ENCODE results near the gene ATG2A.

Gene ATG2A

DNA sequence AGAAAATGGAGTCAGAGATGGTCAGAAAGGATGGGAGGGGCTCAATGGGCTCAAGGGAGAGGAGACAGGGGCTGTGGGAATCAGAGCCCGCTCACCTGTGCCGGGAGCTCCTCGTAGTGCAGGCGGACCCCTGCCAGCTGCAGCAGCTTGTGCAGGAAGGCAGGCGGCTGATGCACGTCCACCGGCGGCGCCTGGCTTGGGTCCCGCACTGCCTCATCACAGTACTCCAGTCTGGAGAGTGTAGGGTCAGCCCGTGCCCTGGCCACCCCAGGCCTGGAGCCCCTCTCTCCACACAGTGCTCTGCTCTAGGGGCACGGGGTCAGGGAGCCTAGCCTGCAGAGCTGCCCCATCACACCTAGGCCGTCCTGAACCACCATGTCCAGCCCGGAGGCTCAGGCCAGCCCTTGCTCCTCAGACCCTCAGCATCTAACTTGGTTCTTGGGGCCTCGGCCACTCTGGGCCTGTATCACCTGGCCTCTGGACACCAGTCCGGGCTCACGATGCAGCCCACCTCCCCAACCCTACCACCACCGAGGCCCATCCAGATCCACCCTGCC lies 3.8 kb downstream of the ATG2A start:
- TF ChIP-seq, protein P1, sequence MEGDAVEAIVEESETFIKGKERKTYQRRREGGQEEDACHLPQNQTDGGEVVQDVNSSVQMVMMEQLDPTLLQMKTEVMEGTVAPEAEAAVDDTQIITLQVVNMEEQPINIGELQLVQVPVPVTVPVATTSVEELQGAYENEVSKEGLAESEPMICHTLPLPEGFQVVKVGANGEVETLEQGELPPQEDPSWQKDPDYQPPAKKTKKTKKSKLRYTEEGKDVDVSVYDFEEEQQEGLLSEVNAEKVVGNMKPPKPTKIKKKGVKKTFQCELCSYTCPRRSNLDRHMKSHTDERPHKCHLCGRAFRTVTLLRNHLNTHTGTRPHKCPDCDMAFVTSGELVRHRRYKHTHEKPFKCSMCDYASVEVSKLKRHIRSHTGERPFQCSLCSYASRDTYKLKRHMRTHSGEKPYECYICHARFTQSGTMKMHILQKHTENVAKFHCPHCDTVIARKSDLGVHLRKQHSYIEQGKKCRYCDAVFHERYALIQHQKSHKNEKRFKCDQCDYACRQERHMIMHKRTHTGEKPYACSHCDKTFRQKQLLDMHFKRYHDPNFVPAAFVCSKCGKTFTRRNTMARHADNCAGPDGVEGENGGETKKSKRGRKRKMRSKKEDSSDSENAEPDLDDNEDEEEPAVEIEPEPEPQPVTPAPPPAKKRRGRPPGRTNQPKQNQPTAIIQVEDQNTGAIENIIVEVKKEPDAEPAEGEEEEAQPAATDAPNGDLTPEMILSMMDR (IDR thresholded peaks at IDR 0.05; ENCODE audit: insufficient read depth, low read length, poor library complexity, severe bottlenecking) = no peak
- DNase-seq (ENCODE audit: extremely low read depth, insufficient read length) = no peak
- H3K27me3 ChIP-seq (replicated peaks; ENCODE audit: control insufficient read depth, insufficient read depth, low read length) = no peaks in the 10 kb centered on the region
- peaks cover 32% of the 10 kb centered on the region for H3K36me3 ChIP-seq (ENCODE audit: control insufficient read depth, insufficient read depth, low read length)
- no peak overlapping the region for H3K4me3 ChIP-seq (replicated peaks; ENCODE audit: low read depth, low read length)

DNA sequence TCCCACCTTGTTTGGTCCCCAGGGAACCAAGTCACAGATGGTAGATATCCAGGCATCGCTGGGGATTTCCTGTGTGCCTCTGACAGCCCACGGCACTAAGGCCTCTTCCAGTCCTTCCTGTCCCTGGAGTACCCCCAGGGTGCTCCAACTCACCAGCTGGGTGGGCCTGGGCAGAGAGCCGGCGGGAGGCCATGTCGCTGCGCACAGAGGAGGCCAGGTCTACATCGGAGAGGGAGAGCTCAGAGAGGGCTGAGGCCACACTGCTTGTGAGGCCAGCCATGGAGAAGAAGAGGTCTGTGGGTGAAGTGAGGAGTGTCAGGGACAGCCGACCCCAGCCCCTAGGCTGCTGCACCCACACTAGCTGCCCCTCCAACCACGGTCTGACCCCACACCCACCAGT lies 5.3 kb downstream of the ATG2A start:
- TF ChIP-seq, protein P1 (IDR thresholded peaks at IDR 0.05; ENCODE audit: insufficient read depth, low read length, poor library complexity, severe bottlenecking) = no peak
- Histone ChIP-seq H3K36me3 (ENCODE audit: control insufficient read depth, insufficient read depth, low read length) (peaks cover 36% of the 10 kb centered on the region), H3K4me3 (replicated peaks; ENCODE audit: low read depth, low read length) (no peak overlapping the region), H3K27me3 (replicated peaks; ENCODE audit: control insufficient read depth, insufficient read depth, low read length) (no peaks in the 10 kb centered on the region)
- no peak for DNase-seq (ENCODE audit: extremely low read depth, insufficient read length)

DNA sequence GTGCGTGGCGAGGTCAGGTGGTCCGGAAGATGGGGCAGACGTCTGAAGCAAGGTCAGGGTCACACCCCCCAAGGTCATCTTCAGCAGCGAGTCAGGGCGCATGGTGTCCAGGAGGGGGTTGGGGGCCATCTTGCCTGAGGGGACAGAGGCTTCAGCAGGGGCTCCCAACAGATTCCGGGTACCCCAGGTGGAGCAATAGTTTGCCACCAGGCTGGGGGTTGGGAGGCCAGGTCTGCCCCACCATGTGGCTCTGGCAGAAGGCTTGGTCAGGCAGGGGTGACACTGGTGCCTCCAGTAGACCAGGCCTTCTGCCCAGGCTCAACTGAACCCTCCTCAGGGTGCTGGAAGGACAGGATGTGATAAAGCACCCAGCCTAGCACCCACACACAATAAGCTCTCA lies 5.9 kb downstream of the ATG2A start:
- no peaks in the 10 kb centered on the region for H3K27me3 ChIP-seq (replicated peaks; ENCODE audit: control insufficient read depth, insufficient read depth, low read length)
- no peak overlapping the region for H3K4me3 ChIP-seq (replicated peaks; ENCODE audit: low read depth, low read length)
- no peak for DNase-seq (ENCODE audit: extremely low read depth, insufficient read length)
- peaks cover 40% of the 10 kb centered on the region for H3K36me3 ChIP-seq (ENCODE audit: control insufficient read depth, insufficient read depth, low read length)
- TF ChIP-seq, protein P1 (IDR thresholded peaks at IDR 0.05; ENCODE audit: insufficient read depth, low read length, poor library complexity, severe bottlenecking) = no peak

DNA sequence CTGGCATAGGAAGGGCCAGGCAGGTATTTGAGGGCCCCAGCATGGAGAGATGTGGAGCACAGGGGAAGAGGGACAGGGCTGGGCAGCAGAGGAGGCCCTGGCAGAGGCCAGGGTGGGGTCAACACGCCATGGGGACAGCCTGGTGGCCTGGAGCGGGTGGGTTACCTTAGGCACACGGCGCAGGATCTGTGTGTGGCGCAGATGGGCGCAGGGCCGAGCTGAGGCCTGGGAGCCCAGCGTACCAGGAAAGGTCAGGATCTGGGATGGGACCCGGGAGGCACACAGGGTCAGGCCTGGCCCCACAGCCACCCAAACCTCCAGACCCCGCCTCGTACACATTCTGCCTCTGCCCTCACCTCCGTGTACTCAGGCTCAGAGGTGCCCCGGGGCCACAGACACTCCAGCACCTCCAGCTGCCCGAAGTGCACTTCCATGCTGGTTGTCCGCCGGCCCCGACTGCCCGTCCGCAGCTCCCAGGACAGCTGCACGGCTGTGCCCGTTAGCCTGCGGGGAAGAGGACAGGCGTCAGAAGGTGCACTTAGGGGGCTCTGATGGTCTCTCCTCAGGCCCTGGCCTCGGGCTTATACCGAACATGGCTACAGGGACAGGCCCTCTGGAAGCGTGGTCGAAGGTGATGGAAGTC lies 6.4 kb downstream of the ATG2A start:
- peaks cover 45% of the 10 kb centered on the region for H3K36me3 ChIP-seq (ENCODE audit: control insufficient read depth, insufficient read depth, low read length)

DNA sequence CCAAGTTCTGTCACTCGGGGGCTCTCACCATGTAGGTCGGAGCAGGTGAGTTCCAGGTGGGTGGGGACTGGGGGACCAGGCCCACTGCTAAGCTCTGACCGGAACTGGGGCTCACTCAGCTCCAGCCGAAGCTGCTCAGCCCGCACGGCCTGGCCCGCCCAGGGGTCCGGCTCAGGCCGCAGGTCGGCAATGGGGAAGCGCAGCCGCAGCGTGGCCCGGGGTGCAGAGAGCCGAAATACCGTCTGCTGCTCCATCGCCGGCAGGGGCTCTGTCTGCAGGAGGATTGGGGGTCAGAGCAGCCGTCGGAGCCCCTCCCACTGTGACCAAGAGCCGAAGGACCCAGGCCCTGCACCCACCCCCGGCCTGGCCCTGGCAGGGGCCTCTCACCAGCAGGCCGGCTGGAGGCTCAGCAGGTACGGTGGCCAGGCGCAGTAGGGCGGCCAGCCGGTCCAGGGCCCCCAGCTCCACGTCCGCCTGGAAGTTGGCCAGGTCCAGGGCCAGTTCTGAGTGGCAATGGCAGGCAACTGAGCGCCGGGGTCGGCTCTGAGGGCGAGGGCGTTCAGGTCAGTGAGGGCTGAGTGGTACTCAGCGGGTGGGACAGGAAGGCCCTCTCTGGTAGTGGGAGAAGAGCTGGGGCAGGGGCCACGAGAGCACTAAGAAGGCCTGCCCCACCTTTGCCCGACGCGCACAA lies 7.2 kb downstream of the ATG2A start:
- Histone ChIP-seq H3K36me3 (ENCODE audit: control insufficient read depth, insufficient read depth, low read length) (peaks cover 45% of the 10 kb centered on the region), H3K4me3 (replicated peaks; ENCODE audit: low read depth, low read length) (no peak overlapping the region), H3K27me3 (replicated peaks; ENCODE audit: control insufficient read depth, insufficient read depth, low read length) (no peaks in the 10 kb centered on the region)
- TF ChIP-seq, protein P1 (IDR thresholded peaks at IDR 0.05; ENCODE audit: insufficient read depth, low read length, poor library complexity, severe bottlenecking) = no peak
- DNase-seq (ENCODE audit: extremely low read depth, insufficient read length) = no peak

More for the DNA sequence above, 6.4 kb downstream of the ATG2A start:
- H3K4me3 ChIP-seq (replicated peaks; ENCODE audit: low read depth, low read length) = no peak overlapping the region
- DNase-seq (ENCODE audit: extremely low read depth, insufficient read length) = no peak
- TF ChIP-seq, protein P1 (IDR thresholded peaks at IDR 0.05; ENCODE audit: insufficient read depth, low read length, poor library complexity, severe bottlenecking) = no peak
- no peaks in the 10 kb centered on the region for H3K27me3 ChIP-seq (replicated peaks; ENCODE audit: control insufficient read depth, insufficient read depth, low read length)
